Thyroid gland (tissue), 4 donors: Measurements from ENCODE around the gene MAP3K10. TPM values are rescaled to one million over a fixed set of nuclear protein-coding genes. Genes with fewer than 3 reads are reported as not detected.

Experiments
- DNase-seq, 2 donors: peaks; one replicate each; pipeline ENCODE4 v3.0.0-alpha.2; 2019
- H3K27ac ChIP-seq, 3 donors: fragments of 200-600 bp; sonication (generic); 1 replicate in 2 of 3; 2 replicates in 1 of 3; pipeline ENCODE4 v1.5.1; 2016 to 2019; ENCODE audit warnings: mild to moderate bottlenecking in 1 of 3, moderate library complexity in 1 of 3
- H3K27me3 ChIP-seq: fragments of 200-600 bp; sonication (generic); one replicate; pipeline ENCODE4 v1.5.1; 2019
- H3K36me3 ChIP-seq, 2 donors: fragments of 200-600 bp; sonication (generic); one replicate each; pipeline ENCODE4 v1.5.1; 2016 to 2019
- H3K4me1 ChIP-seq, 2 donors: fragments of 200-600 bp; sonication (generic); one replicate each; pipeline ENCODE4 v1.5.1; 2017 to 2019
- H3K4me3 ChIP-seq, 3 donors: fragments of 200-600 bp; sonication (generic); replicated peaks in 1 of 3; 1 replicate in 2 of 3; 2 replicates in 1 of 3; pipeline ENCODE4 v1.5.1; 2016; ENCODE audit warnings: mild to moderate bottlenecking in 1 of 3
- H3K9me3 ChIP-seq: fragments of 200-600 bp; sonication (generic); one replicate; pipeline ENCODE4 v1.5.1; 2017
- POLR2A ChIP-seq, 2 donors: fragments of 450-650 bp; IDR thresholded peaks; one replicate each; pipeline ENCODE4 v1.6.1; 2017; ENCODE audit warnings: antibody characterized with exemption in 2 of 2, mild to moderate bottlenecking in 2 of 2, moderate library complexity in 1 of 2
- WGBS, 2 donors: methylation state at CpG; one replicate each; pipeline ENCODE4 v1.1.5; 2017; 5-methylcytosine and 5-hydroxymethylcytosine counted together
- intact Hi-C: fragments of 100-400 bp; cut with DNase I; formaldehyde crosslinking; loops from one replicate; pipeline ENCODE4 v1.15.1; 2023
- total RNA-seq, 4 donors: library from RNA; depleted of rRNA; stranded (reverse); fragments of >200 nt; gene quantifications; one replicate each; pipeline ENCODE4 v1.2.3, GENCODE V29; 2016
- TF ChIP-seq, protein P1 (sequence below), 6 experiments: fragments of 200-600 bp in 3 of 6; fragments of 450-650 bp in 3 of 6; sonication (generic) in 3 of 6; IDR thresholded peaks; one replicate each; pipeline ENCODE4 v1.5.1; 2016 to 2019; ENCODE audit warnings: antibody characterized with exemption in 6 of 6, mild to moderate bottlenecking in 2 of 6, inconsistent platforms in 1 of 6, moderate library complexity in 1 of 6

Gene MAP3K10
- total RNA-seq, 4 donors from 2014 or later = 9.1 to 19.6 (median 15.9) TPM

DNA sequence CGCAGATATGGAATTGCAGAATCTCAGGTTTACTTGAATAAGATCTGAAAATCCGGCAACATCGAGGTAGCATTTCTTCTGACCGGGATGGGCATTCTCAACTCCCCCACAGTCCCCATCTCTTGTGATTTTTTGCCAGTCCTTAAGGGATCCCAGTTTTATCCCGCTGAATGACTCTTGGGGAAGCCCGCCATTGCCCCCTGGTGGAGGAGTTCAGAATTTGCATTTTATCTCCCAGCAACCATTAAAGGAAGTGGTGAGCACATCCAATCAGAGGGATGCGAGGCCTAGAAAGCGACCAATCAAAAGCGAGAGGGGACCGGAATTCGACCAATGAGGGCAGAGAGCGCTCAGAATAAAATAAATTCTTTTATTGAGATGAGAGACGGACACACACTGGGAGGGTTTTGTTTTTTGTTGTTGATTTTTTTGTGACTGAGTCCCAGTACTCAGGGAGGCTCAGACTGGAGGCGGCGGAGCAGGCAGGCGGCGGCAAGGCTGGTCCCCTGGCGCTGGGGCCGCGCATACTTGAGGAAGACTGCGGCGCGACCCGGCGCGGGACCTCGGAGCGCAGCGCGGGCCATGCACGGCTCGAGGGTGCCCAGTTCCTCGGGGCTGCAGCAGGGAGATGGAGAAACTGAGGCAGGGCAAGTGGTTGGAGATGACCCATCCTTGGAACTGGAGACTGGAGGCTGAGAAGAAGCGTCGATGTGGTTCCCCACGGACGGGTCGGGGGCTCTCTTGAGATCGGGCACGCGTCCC is 30.8 kb downstream of the MAP3K10 start:
- H3K27me3 ChIP-seq = no peaks in the 10 kb centered on the region
- no peak overlapping the region for H3K4me3 ChIP-seq
- no peaks in the 10 kb centered on the region for H3K9me3 ChIP-seq
- 63 to 66% methylated on average over 41 of the region's 41 CpGs for WGBS, 2 donors
- peak; percentile 83 to 86 for DNase-seq
- H3K27ac ChIP-seq = no peak overlapping the region
- H3K4me1 ChIP-seq = peaks cover 7 to 26% of the 10 kb centered on the region in 2 donors
- H3K36me3 ChIP-seq = no peaks in the 10 kb centered on the region
- intact Hi-C loops = loop anchor here (5.0 kb wide), 1 partner anchor 85 kb away; no protein-coding TSS in a partner anchor
- TF ChIP-seq POLR2A (IDR thresholded peaks at IDR 0.05) = no peak
- TF ChIP-seq, protein P1, sequence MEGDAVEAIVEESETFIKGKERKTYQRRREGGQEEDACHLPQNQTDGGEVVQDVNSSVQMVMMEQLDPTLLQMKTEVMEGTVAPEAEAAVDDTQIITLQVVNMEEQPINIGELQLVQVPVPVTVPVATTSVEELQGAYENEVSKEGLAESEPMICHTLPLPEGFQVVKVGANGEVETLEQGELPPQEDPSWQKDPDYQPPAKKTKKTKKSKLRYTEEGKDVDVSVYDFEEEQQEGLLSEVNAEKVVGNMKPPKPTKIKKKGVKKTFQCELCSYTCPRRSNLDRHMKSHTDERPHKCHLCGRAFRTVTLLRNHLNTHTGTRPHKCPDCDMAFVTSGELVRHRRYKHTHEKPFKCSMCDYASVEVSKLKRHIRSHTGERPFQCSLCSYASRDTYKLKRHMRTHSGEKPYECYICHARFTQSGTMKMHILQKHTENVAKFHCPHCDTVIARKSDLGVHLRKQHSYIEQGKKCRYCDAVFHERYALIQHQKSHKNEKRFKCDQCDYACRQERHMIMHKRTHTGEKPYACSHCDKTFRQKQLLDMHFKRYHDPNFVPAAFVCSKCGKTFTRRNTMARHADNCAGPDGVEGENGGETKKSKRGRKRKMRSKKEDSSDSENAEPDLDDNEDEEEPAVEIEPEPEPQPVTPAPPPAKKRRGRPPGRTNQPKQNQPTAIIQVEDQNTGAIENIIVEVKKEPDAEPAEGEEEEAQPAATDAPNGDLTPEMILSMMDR (IDR thresholded peaks at IDR 0.05) = peak; percentile 88 to 96 (median 94)

DNA sequence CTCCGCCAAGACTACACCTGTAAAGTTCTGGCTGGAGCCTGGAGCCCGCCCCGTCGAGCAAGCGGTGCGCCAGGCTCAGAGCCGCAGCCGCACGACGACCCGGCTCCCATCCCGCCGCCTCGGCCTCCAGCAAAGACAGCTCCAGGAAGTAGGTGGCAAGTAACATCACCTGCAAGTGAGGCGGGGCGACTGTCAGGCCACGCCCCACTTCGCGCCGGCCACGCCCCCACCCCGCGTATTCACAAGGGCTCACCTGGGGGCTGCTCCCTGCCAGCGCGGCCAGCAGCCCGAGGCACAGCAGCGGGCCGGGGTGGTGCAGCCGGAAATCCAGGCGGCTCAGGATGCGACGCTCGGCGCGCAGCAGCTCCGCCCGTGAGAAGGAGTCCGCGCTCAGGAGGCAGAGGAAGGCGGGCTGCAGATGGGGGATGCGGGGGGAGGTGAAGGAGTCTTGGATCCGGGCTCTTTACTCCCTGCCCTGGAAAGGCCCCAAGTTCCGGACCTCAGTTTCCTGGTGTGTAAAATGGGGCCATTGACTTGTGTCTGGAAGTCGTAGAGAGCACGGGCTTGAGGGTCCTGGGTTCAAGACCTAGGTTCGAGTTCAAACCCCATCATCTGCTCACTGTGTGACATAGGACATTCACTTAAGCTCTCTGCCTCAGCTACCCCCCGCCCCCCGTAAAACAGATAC is 32.1 kb downstream of the MAP3K10 start:
- Histone ChIP-seq H3K36me3 (no peaks in the 10 kb centered on the region), H3K9me3 (no peaks in the 10 kb centered on the region), H3K27ac (no peak overlapping the region), H3K4me3 (no peak overlapping the region), H3K4me1 (peaks cover 7 to 16% of the 10 kb centered on the region in 2 donors), H3K27me3 (no peaks in the 10 kb centered on the region)
- DNase-seq = no peak
- TF ChIP-seq, protein P1 (IDR thresholded peaks at IDR 0.05) = no peak
- TF ChIP-seq POLR2A (IDR thresholded peaks at IDR 0.05) = no peak
- intact Hi-C loops = loop anchor here (5.0 kb wide), 1 partner anchor 86 kb away; no protein-coding TSS in a partner anchor
- WGBS, 2 donors = 54 to 67% methylated on average over 24 to 32 of the region's 48 CpGs

DNA sequence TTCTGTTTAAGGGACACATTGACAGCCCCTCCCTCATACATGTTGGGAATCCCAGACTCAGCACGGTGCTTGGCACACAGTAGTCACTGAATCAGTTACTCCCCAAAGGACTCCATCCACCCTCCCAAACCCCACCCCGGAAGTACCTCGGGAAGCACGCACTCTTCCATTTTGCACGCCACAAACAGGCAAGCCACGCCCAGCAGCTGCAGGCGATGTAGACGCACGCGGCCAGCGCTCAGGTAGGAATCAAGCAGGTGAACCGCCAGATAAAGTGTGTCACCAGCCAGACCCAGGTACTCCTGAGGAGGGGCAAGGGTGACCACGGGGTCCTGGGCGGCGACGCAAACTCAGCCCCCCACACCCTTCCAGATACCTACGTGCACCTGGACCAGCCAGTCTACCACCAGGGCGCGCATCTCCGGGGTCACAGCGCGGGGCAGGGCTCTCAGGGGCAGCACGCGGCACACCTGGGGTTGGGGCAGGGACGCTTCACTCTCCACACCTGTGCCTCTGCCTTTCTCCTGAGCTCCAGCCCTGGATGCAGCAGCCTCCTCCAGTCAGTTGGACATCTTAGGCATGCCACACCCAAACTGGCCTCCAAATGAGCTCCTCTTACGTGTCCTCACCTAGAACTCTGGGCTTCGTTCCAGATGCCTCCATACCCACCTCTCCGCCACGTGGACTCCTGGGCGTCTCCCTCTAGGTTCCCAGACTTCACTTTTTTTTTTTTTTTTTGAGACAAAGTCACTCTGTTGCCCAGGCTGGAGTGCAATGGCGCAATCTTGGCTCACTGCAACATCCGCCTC is 33.3 kb downstream of the MAP3K10 start:
- no peak for TF ChIP-seq POLR2A (IDR thresholded peaks at IDR 0.05)
- TF ChIP-seq, protein P1 (IDR thresholded peaks at IDR 0.05) = no peak
- no peak for DNase-seq
- H3K27me3 ChIP-seq = no peaks in the 10 kb centered on the region
- no peak overlapping the region for H3K4me3 ChIP-seq
- WGBS, 2 donors = 86 to 89% methylated on average over 21 to 27 of the region's 32 CpGs
- no peaks in the 10 kb centered on the region for H3K9me3 ChIP-seq
- H3K27ac ChIP-seq = no peak overlapping the region
- intact Hi-C loops = loop anchor here (5.0 kb wide), 1 partner anchor 87 kb away; no protein-coding TSS in a partner anchor
- H3K36me3 ChIP-seq = no peaks in the 10 kb centered on the region
- peaks cover 7 to 16% of the 10 kb centered on the region in 2 donors for H3K4me1 ChIP-seq

DNA sequence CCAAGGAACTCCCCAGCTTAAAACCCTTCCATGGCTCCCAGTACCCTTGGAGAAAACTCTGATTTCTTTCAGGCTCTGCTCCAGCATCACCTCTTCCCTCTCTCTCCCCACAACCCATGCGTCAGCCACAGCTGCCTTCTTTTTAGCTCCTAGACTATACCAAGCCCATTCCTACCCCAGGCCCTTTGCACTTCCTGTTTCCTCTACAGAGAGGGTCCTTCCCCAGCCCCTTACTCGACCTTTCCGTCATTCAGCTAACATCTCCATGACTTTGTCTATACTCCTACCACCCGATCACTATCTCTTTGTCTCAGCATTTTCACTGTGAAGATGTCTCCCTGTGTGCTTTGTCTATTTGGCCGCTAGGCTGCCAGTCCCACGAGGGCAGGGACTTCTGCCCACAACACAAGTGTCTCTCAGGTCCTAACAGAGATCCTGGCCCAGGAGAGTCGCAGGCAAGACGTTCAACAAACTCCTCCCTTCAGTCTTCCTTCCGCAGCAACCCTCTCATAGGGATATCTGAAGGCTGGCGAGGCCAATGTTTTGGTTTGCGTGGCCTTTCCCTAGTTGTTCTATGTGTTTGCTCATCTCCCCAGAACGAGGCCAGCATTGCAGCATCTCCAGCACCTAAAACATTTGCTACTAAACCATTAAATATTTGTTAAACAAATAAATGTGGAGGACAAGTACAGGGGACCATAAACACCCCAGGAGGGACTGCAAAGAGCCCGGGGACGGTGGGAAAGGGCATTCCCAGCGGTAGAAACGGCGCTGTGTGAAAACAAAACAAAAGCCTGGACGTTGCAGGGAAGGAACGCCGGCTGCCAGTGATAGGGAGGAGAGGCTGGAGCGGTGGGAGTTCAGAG is 34.4 kb downstream of the MAP3K10 start:
- peaks cover 7 to 16% of the 10 kb centered on the region in 2 donors for H3K4me1 ChIP-seq
- peak overlapping the region in 1 of 3 donors; percentile 19 for H3K4me3 ChIP-seq
- no peak for DNase-seq
- TF ChIP-seq, protein P1 (IDR thresholded peaks at IDR 0.05) = no peak
- TF ChIP-seq POLR2A (IDR thresholded peaks at IDR 0.05) = no peak
- intact Hi-C loops = no loop called here
- no peaks in the 10 kb centered on the region for H3K9me3 ChIP-seq
- WGBS, 2 donors = 30 to 34% methylated on average over 21 of the region's 21 CpGs
- no peaks in the 10 kb centered on the region for H3K27me3 ChIP-seq
- no peaks in the 10 kb centered on the region for H3K36me3 ChIP-seq
- peak overlapping the region in 1 of 3 donors; percentile 26 for H3K27ac ChIP-seq
